ENCODE measurements around the gene KDM2A.

Gene KDM2A

DNA sequence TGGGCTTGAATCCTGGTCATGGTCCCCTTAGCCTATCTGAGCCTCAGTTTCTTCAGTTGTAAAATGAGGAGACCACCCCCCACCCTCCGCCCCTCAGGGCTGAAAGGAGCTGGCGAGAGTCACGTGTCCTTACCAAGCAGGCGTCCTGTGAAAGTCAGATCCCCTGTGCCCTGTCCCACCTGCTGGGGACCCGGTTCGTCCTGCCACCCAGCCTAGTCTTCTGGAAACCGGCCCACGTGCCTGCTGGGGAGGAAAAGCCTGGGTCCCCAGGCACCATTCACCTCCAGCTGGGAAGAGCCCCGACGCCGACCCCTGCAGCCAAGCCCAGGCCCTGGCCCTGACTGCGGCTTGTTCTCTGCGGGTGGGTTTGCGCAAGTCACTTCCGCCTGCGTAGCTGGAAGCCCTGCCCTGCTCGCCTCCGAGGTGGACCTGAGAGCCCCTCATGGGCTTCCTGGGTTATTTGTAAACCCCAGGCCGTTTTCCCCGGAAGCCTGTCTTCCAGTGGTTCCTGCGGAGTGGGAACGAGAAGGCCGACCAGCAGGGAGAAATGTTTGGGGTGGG, 183.6 kb downstream of the KDM2A start:
- no peak for DNase-seq (ENCODE audit: low read depth)

DNA sequence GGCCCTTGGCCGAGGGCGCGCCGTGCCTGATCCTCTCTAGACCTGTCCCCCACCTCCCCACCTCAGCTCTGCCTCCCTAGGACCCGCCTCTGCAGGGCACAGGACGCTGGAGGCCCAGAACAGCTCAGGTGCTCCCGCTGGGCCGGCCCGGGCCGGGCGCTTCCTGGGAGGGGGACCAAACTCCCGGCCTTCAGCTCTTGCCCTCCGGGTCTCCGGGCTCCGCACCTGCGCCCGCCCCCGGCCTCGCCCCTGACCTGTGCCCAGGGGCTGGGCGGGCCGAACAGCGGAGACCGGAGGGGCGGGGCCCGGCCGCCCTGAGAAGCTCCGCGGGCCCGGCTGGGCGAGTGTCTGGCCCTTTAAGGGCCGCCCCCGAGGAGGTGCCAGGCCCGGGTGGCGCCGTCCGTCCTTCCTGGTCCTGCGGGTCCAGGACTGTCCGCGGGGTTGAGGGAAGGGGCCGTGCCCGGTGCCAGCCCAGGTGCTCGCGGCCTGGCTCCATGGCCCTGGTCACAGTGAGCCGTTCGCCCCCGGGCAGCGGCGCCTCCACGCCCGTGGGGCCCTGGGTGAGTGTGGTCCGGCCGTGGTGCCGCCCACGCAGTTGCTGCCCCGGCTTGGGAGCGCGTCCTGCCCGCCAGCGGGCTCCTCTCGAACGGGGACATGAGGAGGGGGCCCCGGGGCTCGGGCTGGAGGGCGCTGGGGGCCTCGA, 184.2 kb downstream of the KDM2A start, which contains the start of gene SSH3:
TSS of gene SSH3 (plus strand) at position 399 of the 703 bp plus-strand sequence. CDS start at position 495, 96 bp downstream.
- no peak for DNase-seq (ENCODE audit: low read depth)

DNA sequence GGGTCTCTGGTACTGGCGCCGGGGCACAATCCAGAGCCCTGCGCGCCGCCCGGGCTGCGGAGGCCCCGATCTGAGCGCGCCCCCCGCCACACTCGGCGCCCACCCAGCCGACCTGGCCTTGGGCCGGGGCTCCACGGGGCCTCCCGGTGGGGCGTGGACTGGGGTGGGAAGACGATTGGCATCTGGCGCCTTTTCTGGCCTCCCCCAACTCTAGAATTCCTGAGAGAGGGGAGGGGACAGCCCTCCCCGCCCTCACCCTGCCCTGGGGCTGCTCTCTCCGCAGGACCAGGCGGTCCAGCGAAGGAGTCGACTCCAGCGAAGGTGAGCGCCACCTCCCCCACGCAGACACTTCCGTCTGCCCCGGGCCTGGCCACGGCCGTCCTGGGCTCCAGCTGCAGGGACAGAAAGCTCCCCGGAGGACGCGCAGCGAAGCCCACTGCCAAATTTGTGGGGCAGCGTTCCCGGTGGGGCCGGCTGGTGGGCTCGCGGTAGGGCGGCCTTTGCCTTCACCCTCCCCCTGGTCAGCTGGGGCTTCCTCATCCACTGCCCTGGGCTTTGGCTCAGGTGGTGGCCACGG, 184.9 kb downstream of the KDM2A start:
- no peak for DNase-seq (ENCODE audit: low read depth)

DNA sequence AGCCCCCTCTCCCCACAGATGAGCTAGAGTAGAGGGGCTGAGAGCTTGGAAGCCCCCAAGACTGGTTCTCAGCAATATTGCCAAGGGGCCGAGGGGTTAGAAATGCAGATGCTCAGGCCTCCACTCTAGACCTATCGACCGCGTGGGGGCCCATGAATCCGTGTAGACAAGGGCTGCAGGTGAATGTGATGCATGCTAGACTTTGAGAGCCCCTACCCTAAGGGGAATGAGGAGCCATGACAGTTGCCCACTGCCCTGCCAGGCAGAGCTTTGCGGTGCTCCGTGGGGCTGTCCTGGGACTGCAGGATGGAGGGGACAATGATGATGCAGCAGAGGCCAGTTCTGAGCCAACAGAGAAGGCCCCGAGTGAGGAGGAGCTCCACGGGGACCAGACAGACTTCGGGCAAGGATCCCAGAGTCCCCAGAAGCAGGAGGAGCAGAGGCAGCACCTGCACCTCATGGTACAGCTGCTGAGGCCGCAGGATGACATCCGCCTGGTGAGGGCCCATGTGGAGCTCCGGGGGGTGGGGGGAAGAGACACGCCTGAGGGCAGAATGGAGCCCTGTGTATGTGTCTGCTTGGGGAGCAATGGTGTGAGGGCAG, 185.5 kb downstream of the KDM2A start:
- no peak for DNase-seq (ENCODE audit: low read depth)

DNA sequence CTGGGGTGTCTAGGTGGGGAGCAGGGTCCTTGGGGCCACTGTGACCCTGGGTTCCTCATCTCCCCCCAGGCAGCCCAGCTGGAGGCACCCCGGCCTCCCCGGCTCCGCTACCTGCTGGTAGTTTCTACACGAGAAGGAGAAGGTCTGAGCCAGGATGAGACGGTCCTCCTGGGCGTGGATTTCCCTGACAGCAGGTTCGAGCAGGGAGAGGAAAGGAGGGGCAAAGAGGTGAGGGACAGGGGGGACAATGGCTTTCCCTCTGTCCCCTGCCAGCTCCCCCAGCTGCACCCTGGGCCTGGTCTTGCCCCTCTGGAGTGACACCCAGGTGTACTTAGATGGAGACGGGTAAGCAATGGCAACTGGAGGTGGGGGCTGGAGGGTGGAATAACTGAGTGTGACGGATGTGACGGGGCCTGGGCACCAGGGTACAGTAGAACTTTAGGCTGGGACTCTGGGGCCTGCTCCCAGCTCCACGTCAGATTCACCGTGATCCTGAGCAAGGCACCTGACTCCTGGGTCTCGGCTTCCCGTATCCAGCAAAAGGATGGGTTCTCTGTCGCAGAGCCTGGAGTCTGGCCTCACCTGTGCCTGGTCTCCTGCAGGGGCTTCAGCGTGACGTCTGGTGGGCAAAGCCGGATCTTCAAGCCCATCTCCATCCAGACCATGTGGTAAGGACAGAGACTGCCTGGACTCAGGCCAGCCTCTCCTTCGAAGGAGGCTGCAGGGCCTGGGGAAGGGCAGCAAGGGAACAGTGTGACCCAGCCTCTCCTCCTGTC, 187.9 kb downstream of the KDM2A start:
- no peak for DNase-seq (ENCODE audit: low read depth)

DNA sequence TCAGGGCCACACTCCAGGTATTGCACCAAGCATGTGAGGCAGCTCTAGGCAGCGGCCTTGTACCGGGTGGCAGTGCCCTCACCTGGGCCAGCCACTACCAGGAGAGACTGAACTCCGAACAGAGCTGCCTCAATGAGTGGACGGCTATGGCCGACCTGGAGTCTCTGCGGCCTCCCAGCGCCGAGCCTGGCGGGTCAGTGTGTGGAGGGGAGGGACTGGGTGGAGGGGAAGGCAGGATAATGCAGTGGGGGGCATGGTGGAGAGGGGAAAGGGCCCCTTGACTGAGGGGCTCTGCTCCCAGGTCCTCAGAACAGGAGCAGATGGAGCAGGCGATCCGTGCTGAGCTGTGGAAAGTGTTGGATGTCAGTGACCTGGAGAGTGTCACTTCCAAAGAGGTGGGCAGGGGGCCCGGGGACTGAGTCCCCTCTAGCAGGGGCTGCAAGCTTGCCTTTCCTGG, 188.5 kb downstream of the KDM2A start:
- DNase-seq (ENCODE audit: low read depth) = no peak

All from HS-27A (cell line).